Stimulated activated CD4-positive, alpha-beta T cell treated with anti-CD3 and anti-CD28 coated beads, TNF-alpha, amount 100 ng/mL, for 4 hours (primary cell): ENCODE data around the gene SPTBN1.
"Not testable (repeated sequence)": the region's sequence is repeated elsewhere in the genome, so short reads cannot be mapped to it uniquely, and the experiment has no call there.

ENCODE experiments used
- DNase-seq, 3 experiments: peaks; one replicate each; pipeline ENCODE4 v3.0.0-alpha.2; 2020; ENCODE audit warnings: low read depth in 3 of 3

SPTBN1 gene

DNA sequence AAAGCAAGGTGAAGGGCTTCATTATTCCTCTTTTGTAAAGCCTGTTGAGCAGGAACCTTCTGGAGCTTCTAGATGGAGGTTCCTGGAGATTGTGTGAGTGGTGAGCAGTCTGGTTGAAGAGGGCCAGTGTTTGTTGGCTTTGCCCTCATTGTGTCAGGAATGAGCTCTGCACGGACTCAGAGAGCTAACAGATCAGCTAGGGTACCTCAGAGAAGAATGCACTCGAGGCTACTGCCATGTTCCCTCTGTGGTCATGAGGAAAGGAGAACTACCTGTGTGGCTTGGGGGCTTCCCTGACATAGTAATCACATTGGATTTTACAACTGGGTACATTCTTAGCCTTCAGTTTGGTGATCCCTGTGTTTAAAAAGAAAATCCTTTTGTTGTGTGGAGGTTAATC lies 46.6 kb downstream of the SPTBN1 start:
- no peak for DNase-seq

DNA sequence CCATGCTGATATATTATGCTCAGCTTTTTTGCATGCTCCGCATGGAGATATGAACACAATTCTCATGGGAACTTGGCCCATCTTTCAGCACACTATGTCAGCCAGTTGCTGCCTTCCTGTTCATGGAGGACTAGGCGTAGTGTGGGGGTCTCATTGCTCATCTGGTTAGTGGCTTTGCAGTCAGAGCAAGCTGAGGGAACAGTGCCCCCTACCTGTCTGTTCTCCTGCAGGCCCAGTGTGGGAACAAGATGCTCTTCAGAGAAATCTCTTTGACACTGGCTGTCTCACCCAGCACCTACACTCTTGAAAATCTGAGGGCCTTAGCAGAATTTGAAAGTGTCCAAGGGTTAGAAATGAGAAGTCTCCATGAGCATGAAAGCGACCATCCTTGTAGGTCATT lies 47.1 kb downstream of the SPTBN1 start:
- no peak for DNase-seq

GRCh38 chr2:54503828-54504227 lies 47.7 kb downstream of the SPTBN1 start:
- no peak for DNase-seq

DNA sequence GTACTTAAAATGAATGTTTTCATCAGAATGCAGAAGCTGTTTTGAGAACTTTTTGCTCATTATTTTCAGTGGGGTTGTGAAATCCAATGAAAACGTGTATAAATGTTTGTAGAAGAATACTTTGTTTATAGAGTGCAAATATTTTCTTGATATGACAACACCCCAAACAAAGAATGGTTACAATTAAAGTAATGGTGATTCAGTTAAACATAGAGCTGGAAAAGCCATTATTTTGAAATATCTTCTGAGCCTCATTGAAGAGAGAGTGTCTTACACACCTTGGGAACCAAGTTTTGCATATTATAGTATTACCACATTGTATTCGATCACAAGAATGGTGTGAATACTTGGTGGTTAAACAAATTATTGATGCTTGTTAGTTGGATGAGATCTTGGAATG lies 48.7 kb downstream of the SPTBN1 start:
- no peak for DNase-seq

DNA sequence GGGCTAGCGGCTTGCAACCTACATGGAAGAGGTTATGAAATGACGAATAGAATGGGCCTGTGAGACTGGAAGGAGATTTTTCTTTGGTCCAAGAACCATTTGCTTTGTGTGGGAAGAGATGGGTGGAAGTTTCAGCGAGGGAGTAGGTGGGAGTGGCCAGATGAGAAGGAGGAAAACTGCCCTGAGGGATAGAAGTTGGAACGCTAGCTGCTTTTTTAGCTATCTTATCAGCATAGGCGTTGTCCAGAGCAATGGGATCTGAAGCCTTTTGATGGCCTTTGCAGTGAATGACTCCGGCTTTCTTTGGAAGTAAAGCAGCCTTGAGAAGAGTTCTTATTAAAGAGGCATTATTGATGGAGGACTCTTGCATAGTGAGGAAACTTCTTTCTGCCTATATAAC lies 52.4 kb downstream of the SPTBN1 start:
- no peak for DNase-seq

DNA sequence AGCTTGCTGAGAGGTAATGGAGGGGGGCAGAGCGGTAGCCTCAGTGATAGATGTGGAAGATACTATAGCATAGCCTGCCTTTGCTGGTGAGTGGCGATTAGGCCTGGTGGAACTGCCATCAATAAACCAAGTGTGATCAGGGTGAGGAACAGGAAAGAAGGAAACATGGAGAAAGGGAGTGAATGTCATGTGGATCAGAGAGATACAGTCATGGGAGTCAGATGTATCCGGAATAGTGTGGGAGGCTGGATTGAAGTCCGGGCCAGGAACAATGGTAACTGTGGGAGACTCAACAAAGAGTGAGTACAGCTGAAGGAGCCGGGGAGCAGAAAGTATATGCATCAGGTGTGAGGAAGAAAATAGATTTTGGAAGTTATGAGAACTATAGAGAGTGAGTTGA lies 52.9 kb downstream of the SPTBN1 start:
- DNase-seq, result not testable (repeated sequence)

- no peak for DNase-seq
Observed at GRCh38 chr2:54510916-54511315, 54.8 kb downstream of the SPTBN1 start.

DNA sequence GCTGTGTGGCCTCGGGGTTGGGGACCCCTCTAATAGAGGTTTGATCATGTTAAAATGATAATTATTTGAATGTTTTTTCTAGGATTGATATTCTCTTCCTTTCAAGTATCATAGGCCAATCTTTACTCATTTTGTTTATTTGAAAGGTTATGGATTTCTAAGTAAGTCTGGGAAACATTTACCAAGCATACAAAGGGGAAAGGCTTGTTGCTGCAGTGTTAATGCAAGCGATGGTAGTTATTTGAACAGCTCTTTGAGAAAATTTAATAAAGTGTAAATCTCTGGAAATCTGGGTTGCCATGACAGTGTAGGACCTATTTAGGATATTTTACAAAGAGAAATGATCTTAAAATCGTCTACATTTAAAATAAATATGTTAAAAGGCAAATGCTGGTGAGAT lies 56.1 kb downstream of the SPTBN1 start:
- no peak for DNase-seq

- DNase-seq, result no peak
Observed at GRCh38 chr2:54512663-54513362, 56.7 kb downstream of the SPTBN1 start.

- no peak for DNase-seq
Observed at GRCh38 chr2:54513363-54513715, 57.2 kb downstream of the SPTBN1 start.

DNA sequence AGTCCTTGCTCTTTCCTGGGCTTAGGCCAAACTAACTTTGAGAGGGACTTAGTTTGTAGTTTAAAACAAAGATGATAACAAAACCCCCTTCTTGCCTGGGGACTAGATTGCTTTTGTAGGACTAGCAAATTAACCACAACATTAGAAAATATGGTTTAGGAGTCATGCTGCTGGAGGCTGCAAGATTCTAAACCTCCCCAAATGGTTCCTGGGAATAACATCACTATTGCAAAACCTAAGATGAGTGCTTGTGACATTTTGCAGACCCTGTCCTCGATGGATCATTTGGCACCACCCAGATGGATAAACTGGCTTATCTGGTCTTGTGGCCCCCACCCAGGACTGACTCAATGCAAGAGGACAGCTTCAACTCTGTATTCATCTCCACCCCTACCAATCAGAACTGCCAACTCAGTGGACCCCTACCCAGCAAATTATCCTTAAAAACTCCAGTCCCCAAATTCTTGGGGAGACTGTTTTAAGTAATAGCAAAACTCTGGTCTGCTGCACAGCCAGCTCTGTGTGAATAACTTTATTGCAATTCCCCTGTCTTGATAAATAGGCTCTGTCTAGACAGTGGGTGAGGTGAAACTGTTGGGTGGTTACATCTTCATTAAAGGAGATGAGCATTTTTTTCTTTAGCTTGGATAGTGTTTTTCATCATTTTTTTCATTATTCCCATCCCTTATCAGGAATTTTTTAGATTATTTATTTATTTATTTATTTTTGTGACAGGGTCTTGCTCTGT lies 58.9 kb downstream of the SPTBN1 start:
- DNase-seq, result no peak

GRCh38 chr2:54516842-54517241 lies 60.7 kb downstream of the SPTBN1 start:
- no peak for DNase-seq

GRCh38 chr2:54518016-54518415 lies 61.9 kb downstream of the SPTBN1 start:
- not testable (repeated sequence) for DNase-seq

- no peak for DNase-seq
Observed at GRCh38 chr2:54518430-54518829, 62.3 kb downstream of the SPTBN1 start.

DNA sequence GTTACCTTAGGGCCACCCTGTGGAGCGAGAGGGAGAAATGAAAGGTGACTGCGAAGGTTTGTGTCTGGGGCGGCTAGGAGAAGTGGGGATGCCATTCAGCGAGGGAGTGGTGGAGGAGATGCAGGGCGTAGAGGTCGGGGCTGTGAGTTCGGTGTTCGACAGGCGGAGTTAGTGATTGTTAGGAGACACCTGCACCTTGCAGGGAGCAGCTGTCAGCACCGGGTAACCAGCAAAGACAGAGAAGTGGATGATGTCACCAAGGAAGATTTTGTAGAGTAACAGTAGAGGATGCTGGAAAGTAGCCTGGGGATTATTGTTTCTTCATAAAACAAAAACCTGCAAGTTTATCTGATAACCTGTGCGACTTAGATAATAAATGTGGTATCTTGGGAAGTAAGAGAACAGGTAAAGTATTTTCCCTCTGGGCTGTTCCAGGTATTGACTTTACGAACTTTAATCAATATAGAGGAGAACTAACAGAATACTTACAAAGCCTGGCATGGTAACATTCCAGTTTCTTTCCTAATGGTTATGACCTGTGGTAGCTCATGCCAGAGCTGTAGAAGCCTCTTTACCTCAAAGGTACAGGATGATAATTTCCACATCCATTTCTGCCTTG lies 63.8 kb downstream of the SPTBN1 start:
- DNase-seq, result no peak

- no peak for DNase-seq
Observed at GRCh38 chr2:54520687-54521086, 64.6 kb downstream of the SPTBN1 start.

- peak; percentile 6 to 48 (median 27) for DNase-seq
Observed at GRCh38 chr2:54522624-54523281, 66.6 kb downstream of the SPTBN1 start.

- no peak for DNase-seq
Observed at GRCh38 chr2:54523324-54523959, 67.3 kb downstream of the SPTBN1 start.

GRCh38 chr2:54524226-54524991 lies 68.3 kb downstream of the SPTBN1 start:
- no peak for DNase-seq

- DNase-seq, result no peak
Observed at GRCh38 chr2:54525321-54525720, 69.2 kb downstream of the SPTBN1 start.

DNA sequence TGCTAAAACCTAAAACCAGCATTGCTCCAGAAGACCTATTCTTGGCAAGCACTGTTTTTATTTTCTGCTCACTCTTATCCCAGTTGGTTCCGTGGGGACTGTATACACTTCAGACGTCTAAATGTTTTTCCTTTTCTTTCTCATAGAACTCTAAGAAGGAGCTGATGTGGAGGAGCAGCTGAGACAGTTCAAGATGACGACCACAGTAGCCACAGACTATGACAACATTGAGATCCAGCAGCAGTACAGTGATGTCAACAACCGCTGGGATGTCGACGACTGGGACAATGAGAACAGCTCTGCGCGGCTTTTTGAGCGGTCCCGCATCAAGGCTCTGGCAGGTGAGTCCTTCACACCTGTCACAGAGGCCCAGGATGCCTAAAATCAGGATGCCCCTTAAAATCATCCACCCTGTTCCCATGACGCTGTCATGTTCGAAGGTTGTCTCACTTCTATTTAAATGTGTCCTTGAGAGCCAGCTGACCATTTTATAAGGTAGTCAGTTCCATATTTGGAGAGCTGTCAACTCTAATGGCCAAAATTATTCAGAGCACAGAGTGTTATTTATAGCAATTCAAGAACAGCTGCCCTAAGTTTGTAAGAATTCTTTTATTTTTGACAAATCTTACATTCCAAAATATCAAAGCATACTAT lies 70.2 kb downstream of the SPTBN1 start:
- no peak for DNase-seq
